ENCODE data around the gene RAET1G. TPM values are rescaled to one million over a fixed set of nuclear protein-coding genes. Genes with fewer than 3 reads are reported as not detected.
A peak's percentile ranks its signal among the peaks of the same experiment; 100 is the strongest.

RAET1G gene
- total RNA-seq, 1 experiment from 2014 or later = 3.2 TPM

DNA sequence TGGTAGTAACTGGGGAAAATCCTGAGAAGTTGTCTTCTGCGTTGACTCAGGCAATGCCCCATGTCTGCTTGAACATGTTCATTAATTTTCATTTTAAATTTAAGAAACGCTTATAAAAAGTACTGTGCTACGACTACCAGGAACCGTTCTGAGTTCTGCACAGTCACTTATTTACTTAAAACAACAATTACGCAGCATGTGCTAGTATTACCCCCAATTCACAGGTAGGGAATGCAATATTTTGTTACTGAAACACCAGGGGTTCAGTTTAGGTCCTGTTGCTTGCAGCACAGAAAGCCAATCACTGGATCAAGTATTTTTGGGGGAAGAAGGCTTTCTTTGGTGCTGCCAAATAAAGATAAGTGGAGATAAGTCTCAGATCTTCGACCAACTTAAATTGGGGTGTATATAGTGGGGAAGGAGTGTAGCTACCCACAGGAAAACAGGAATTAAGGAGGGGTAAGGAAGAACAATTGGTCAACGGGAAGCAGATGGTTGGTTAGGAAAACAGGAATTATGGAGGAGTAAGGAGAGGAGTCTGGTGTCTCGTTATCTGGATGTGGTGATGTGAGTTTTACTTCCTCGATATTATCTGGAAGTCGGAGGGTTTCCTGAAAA is 53.5 kb downstream of the RAET1G start:
- Histone ChIP-seq H3K36me3 (no peaks in the 10 kb centered on the region), H3K4me3 (no peak overlapping the region), H3K27me3 (no peaks in the 10 kb centered on the region), H3K9me3 (peaks cover 9% of the 10 kb centered on the region)
- DNase-seq = no peak

DNA sequence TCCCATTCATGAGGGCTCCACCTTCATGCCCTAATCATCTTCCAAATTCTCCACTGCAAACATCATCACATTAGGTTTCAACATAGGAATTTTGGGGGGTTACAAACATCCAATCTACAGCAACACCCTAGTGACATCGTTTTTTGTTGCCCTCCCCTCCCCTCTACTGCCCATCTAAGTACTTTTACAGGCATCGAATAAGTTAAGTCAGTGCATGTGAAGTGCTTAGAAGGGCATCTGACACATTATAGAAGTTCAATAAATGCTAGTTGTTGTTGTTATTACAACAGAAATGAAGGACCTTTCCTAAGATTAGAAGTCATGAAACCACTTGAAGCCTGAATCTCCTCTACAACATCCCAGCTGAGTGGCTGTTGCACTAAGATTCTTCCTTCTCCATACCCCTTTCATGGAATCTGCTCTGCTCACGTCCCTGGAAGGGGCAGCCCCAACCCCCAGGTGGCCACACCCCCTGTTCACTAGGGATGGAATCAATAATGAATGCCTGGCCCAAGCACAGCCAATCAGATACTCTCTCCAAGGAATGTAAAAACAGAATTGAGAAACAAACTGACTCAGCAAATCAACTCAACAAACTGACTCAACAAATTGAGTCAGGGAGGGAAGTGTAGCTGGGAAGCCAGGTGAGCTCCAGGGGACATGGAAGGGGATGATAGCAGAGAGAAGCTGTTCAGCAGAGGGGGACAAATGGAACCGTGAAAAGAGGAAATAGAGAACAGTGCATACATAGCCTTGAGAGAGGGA is 54.9 kb downstream of the RAET1G start:
- Histone ChIP-seq H3K36me3 (no peaks in the 10 kb centered on the region), H3K9me3 (peaks cover 6% of the 10 kb centered on the region)
- peak; percentile 21 for DNase-seq

More for the DNA sequence above, 54.9 kb downstream of the RAET1G start:
- Histone ChIP-seq H3K4me3 (no peak overlapping the region), H3K27me3 (no peaks in the 10 kb centered on the region)

Other genes starting within 250 kb of the RAET1G start
- 10.3 and 12.9 TPM in 2 replicates for gene LATS1, start 205.0 kb downstream of the RAET1G start, total RNA-seq (2014; rRNA removed; shearing (Covaris generic); ENCODE audit: low replicate concordance)
- 24.5 and 53.9 TPM in 2 replicates for gene NUP43, start 176.6 kb downstream of the RAET1G start, total RNA-seq (2014; rRNA removed; shearing (Covaris generic); ENCODE audit: low replicate concordance)
- 229 and 267 TPM in 2 replicates for gene PCMT1, start 173.4 kb downstream of the RAET1G start, total RNA-seq (2014; rRNA removed; shearing (Covaris generic); ENCODE audit: low replicate concordance)
- 40.1 and 48.0 TPM in 2 replicates for gene LRP11, start 58.8 kb downstream of the RAET1G start, total RNA-seq (2014; rRNA removed; shearing (Covaris generic); ENCODE audit: low replicate concordance)
- 2.8 and 5.7 TPM in 2 replicates for gene RAET1E, start 25.0 kb downstream of the RAET1G start, total RNA-seq (2014; rRNA removed; shearing (Covaris generic); ENCODE audit: low replicate concordance)
- gene ULBP2, start 18.9 kb upstream of the RAET1G start, total RNA-seq (2014; rRNA removed; shearing (Covaris generic); ENCODE audit: low replicate concordance) = 2.2 and 7.4 TPM in 2 replicates
- 1.5 and 2.5 TPM in 2 replicates for gene ULBP1, start 40.8 kb upstream of the RAET1G start, total RNA-seq (2014; rRNA removed; shearing (Covaris generic); ENCODE audit: low replicate concordance)
- gene RAET1L, start 102.4 kb upstream of the RAET1G start, total RNA-seq (2014; rRNA removed; shearing (Covaris generic); ENCODE audit: low replicate concordance) = 1.4 TPM in 1 of 2 replicates, not detected in the other
- gene ULBP3, start 146.0 kb upstream of the RAET1G start, total RNA-seq (2014; rRNA removed; shearing (Covaris generic); ENCODE audit: low replicate concordance) = 2.9 and 15.8 TPM in 2 replicates
- gene PPP1R14C, start 219.9 kb upstream of the RAET1G start, total RNA-seq (2014; rRNA removed; shearing (Covaris generic); ENCODE audit: low replicate concordance) = 3.3 and 3.6 TPM in 2 replicates